ENCODE measurements around the gene SERPINB8. TPM values are rescaled to one million over a fixed set of nuclear protein-coding genes. Genes with fewer than 3 reads are reported as not detected.

The SERPINB8 gene
- total RNA-seq, 4 donors from 2014 or later, result 47.3 to 64.2 (median 60.5) TPM

DNA sequence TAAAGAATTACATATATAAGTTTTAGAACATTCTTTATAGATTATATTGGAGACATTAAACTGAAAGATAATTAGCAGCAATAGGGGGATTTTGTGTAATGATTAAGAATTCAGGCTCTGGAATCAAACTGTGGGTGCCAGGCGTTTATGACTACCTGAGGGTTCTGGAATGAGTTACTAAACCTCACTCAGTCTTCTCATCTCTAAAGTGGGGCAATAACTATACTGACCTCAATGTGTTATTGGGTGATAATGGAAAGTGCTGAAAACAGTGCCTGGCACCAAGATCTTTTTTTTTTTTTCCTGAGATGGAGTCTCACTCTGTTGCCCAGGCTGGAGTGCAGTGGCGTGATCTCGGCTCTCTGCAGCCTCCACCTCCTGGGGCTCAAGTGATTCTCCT, 7.2 kb downstream of the SERPINB8 start:
- no peak overlapping the region for H3K4me3 ChIP-seq
- H3K4me1 ChIP-seq, result peaks cover 24% of the 10 kb centered on the region
- no peaks in the 10 kb centered on the region for H3K9me3 ChIP-seq
- peaks cover 12% of the 10 kb centered on the region for H3K36me3 ChIP-seq
- H3K27ac ChIP-seq, result no peak overlapping the region
- TF ChIP-seq EP300 (IDR thresholded peaks at IDR 0.05), result no peak
- no peak for TF ChIP-seq POLR2A (IDR thresholded peaks at IDR 0.05)
- no peak for TF ChIP-seq POLR2AphosphoS5 (IDR thresholded peaks at IDR 0.05)
- TF ChIP-seq, protein P1, sequence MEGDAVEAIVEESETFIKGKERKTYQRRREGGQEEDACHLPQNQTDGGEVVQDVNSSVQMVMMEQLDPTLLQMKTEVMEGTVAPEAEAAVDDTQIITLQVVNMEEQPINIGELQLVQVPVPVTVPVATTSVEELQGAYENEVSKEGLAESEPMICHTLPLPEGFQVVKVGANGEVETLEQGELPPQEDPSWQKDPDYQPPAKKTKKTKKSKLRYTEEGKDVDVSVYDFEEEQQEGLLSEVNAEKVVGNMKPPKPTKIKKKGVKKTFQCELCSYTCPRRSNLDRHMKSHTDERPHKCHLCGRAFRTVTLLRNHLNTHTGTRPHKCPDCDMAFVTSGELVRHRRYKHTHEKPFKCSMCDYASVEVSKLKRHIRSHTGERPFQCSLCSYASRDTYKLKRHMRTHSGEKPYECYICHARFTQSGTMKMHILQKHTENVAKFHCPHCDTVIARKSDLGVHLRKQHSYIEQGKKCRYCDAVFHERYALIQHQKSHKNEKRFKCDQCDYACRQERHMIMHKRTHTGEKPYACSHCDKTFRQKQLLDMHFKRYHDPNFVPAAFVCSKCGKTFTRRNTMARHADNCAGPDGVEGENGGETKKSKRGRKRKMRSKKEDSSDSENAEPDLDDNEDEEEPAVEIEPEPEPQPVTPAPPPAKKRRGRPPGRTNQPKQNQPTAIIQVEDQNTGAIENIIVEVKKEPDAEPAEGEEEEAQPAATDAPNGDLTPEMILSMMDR (IDR thresholded peaks at IDR 0.05), result no peak
- H3K27me3 ChIP-seq, result no peaks in the 10 kb centered on the region
- no peak for DNase-seq (ENCODE audit: low spot score in 2 of 2)
- 90% methylated on average over 3 of the region's 3 CpGs for WGBS

DNA sequence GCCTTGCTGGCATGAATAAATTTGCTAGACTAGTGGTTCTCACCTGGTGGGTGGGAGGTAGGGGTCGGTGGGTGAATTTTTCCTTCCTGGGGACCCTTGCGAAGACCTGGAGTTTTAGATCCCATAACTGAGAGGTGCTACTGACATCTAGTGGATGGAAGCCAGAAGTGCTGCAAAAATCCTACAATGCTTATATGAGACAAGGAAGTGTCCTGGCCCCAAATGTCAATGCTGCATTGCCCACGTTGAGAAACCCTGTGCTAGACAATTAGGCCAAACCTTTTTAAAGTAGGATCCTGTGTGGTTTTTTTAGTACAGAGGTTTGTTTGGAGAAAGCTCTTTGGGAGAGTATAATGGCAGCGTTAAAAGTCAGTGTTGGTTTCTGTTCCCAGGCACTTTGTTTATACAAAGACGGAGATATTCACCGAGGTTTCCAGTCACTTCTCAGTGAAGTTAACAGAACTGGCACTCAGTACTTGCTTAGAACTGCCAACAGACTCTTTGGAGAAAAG, 9.6 kb downstream of the SERPINB8 start:
- Histone ChIP-seq H3K36me3 (peaks cover 29% of the 10 kb centered on the region), H3K4me3 (peak overlapping the region; percentile 25), H3K4me1 (peaks cover 24% of the 10 kb centered on the region), H3K27ac (peak overlapping the region; percentile 28), H3K27me3 (no peaks in the 10 kb centered on the region), H3K9me3 (no peaks in the 10 kb centered on the region)
- 8% methylated on average over 6 of the region's 6 CpGs for WGBS
- TF ChIP-seq POLR2A (IDR thresholded peaks at IDR 0.05), result no peak
- TF ChIP-seq, protein P1 (IDR thresholded peaks at IDR 0.05), result peak; percentile 59 to 73
- DNase-seq (ENCODE audit: low spot score in 2 of 2), result peak in 1 of 2 donors; percentile 71

DNA sequence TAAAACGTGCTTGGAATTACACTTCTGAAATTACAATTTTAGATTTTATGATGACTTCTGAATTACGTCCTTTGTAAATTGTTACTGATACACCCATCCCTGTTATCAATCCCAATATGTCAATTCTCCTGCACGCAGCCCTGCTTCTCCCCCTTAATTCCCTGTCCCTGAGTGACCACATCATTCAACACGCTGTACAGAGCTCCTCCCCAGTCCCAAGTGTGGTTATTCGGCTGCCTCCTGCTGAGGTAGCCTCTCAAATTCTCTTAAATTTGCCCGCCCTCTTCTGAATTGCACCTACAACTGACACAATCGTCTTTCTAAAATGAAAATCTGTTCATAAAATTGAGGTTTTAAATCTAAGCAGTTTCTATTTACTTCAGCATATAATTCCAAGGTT, 10.1 kb downstream of the SERPINB8 start:
- Histone ChIP-seq H3K27me3 (no peaks in the 10 kb centered on the region), H3K36me3 (peaks cover 29% of the 10 kb centered on the region), H3K27ac (peak overlapping the region; percentile 28), H3K4me1 (peaks cover 19% of the 10 kb centered on the region), H3K9me3 (no peaks in the 10 kb centered on the region), H3K4me3 (peak overlapping the region; percentile 25)
- TF ChIP-seq POLR2AphosphoS5 (IDR thresholded peaks at IDR 0.05) (no peak), POLR2A (IDR thresholded peaks at IDR 0.05) (no peak), EP300 (IDR thresholded peaks at IDR 0.05) (no peak)
- TF ChIP-seq, protein P1 (IDR thresholded peaks at IDR 0.05), result no peak
- 56% methylated on average over 7 of the region's 7 CpGs for WGBS
- DNase-seq (ENCODE audit: low spot score in 2 of 2), result no peak

DNA sequence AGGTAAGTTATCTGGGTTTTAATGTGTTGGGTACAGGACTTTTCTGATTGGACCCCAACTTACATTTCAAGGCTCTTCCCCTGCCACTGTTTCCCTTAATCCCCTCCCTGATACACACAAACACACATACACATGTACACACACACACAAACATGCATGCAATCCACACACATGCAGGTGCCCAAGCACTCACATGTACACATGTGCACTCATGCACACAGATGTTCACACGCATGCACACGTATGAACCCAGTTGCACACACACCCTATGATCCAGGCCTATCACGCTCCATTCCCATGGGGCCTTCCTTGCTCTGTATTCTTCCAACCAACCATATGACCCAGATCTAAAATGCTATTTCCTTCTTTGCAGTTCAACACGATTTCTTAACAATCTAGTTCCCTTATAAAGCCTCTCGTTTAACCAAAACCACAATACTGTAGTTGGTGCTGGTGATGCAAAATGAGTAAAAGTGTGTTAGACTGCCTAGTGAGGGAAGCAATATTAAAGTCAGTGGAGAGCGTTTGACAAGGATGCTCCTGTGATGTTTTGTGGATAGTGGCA, 11.1 kb downstream of the SERPINB8 start:
- WGBS, result 82% methylated on average over 6 of the region's 6 CpGs
- no peaks in the 10 kb centered on the region for H3K27me3 ChIP-seq
- H3K27ac ChIP-seq, result peak overlapping the region; percentile 11
- no peak for DNase-seq (ENCODE audit: low spot score in 2 of 2)
- H3K9me3 ChIP-seq, result no peaks in the 10 kb centered on the region
- TF ChIP-seq, protein P1 (IDR thresholded peaks at IDR 0.05), result no peak
- TF ChIP-seq POLR2A (IDR thresholded peaks at IDR 0.05) (no peak), POLR2AphosphoS5 (IDR thresholded peaks at IDR 0.05) (no peak), EP300 (IDR thresholded peaks at IDR 0.05) (no peak)
- H3K36me3 ChIP-seq, result peaks cover 39% of the 10 kb centered on the region
- no peak overlapping the region for H3K4me3 ChIP-seq
- peaks cover 19% of the 10 kb centered on the region for H3K4me1 ChIP-seq

DNA sequence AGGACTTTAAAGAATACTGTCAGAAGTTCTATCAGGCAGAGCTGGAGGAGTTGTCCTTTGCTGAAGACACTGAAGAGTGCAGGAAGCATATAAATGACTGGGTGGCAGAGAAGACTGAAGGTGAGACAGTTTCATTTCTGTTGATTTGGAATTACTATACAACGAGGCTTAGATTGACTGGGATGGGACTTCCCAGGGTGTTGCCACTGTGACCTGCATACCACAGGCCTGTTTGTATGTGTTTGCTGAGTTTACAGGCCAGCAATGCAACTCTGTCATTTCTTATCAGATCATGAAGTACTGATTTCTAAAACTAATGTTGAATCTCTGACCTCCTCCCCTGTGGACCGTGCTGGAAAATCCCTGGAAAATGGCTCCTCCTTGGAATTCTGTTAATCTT, 11.8 kb downstream of the SERPINB8 start:
- no peak for DNase-seq (ENCODE audit: low spot score in 2 of 2)
- Histone ChIP-seq H3K4me1 (peaks cover 19% of the 10 kb centered on the region), H3K36me3 (peaks cover 44% of the 10 kb centered on the region), H3K4me3 (no peak overlapping the region), H3K27ac (peak overlapping the region; percentile 11), H3K9me3 (no peaks in the 10 kb centered on the region), H3K27me3 (no peaks in the 10 kb centered on the region)
- TF ChIP-seq POLR2AphosphoS5 (IDR thresholded peaks at IDR 0.05), result no peak
- TF ChIP-seq POLR2A (IDR thresholded peaks at IDR 0.05), result no peak
- no peak for TF ChIP-seq EP300 (IDR thresholded peaks at IDR 0.05)
- TF ChIP-seq, protein P1 (IDR thresholded peaks at IDR 0.05), result no peak
- WGBS, result 60% methylated on average over 2 of the region's 2 CpGs
